SU-DHL-6 (cell line): ENCODE measurements around the gene PRR3.

Experiments used
- EZH2phosphoT487 ChIP-seq: fragments of 200-600 bp; sonication (generic), shearing (Covaris generic); conservative IDR thresholded peaks from 2 replicates; pipeline ENCODE4 v1.6.1; 2018; ENCODE audit warnings: mild to moderate bottlenecking, antibody characterized with exemption, low read length, moderate library complexity, mixed read lengths
- TF ChIP-seq, protein P1 (sequence below): fragments of 200-600 bp; sonication (generic); IDR thresholded peaks from one replicate; pipeline ENCODE4 v1.5.1; 2017; ENCODE audit warnings: antibody characterized with exemption, mild to moderate bottlenecking, low read length, moderate library complexity; ENCODE audit not compliant: insufficient read depth, poor library complexity, severe bottlenecking

DNA sequence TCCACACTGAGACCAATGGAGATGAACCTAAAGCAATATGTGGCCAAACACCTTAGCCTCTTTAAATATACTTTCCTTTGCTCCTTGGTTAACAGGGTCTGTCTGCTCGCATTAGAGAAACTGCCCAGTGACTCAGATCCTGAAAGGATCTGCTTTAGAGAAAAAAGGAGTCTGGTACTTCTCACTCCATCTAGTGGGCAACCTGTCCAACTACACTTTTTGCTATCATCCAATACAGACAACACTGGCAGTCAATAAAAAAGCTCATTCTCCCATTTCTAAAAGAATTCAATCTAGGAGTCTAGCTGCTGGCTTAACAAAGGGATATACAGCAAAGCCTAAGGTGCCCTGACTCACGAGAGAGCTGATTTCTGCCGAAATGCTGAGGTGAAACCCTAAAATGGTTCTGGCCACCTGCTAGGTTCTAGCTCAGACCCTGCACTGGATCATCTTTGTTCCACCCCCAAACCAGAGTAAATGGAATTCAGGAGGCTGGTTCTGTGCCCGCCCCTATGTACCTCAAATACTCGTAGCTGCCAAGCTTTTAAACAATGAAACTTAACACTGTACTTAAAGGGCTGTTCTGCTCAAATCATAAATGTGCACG is 12.3 kb upstream of the PRR3 start:
- TF ChIP-seq, protein P1, sequence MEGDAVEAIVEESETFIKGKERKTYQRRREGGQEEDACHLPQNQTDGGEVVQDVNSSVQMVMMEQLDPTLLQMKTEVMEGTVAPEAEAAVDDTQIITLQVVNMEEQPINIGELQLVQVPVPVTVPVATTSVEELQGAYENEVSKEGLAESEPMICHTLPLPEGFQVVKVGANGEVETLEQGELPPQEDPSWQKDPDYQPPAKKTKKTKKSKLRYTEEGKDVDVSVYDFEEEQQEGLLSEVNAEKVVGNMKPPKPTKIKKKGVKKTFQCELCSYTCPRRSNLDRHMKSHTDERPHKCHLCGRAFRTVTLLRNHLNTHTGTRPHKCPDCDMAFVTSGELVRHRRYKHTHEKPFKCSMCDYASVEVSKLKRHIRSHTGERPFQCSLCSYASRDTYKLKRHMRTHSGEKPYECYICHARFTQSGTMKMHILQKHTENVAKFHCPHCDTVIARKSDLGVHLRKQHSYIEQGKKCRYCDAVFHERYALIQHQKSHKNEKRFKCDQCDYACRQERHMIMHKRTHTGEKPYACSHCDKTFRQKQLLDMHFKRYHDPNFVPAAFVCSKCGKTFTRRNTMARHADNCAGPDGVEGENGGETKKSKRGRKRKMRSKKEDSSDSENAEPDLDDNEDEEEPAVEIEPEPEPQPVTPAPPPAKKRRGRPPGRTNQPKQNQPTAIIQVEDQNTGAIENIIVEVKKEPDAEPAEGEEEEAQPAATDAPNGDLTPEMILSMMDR = peak; percentile 94
- no peak for TF ChIP-seq EZH2phosphoT487
